ENCODE data around the gene ARHGAP8. TPM values are rescaled to one million over a fixed set of nuclear protein-coding genes. Genes with fewer than 3 reads are reported as not detected.

ARHGAP8 gene
- total and polyA plus RNA-seq, 2 donors (not counting 3 experiments of a cell fraction or from before 2014, with no cell fraction given) = not detected

GRCh38 chr22:44890416-44891292 is 138.3 kb downstream of the ARHGAP8 start:
- Histone ChIP-seq H2AFZ (ENCODE audit: low read depth, low read length) (no peak overlapping the region), H3K4me1 (ENCODE audit: control insufficient read depth, extremely low read depth, insufficient read depth, low read length) (no peaks in the 10 kb centered on the region), H3K9me1 (replicated peaks; ENCODE audit: control insufficient read depth, extremely low read depth, insufficient read depth, low read length) (no peaks in the 10 kb centered on the region), H3K9ac (replicated peaks; ENCODE audit: extremely low read depth, insufficient read depth, low read length) (no peak overlapping the region), H3K4me3 (replicated peaks in 1 of 3; ENCODE audit: insufficient read depth in 1 of 3, low read depth in 1 of 3, low read length in 3 of 3) (no peak overlapping the region), H3K79me2 (ENCODE audit: control insufficient read depth, insufficient read depth, low read length) (no peaks in the 10 kb centered on the region), H3K4me2 (ENCODE audit: insufficient read depth, low read length) (no peak overlapping the region), H3K9me3 (replicated peaks; ENCODE audit: control insufficient read depth, insufficient read depth, low read length) (peaks cover 2% of the 10 kb centered on the region), H4K20me1 (replicated peaks; ENCODE audit: control insufficient read depth, extremely low read depth, insufficient read depth, low read length) (no peaks in the 10 kb centered on the region), H3K27me3 (ENCODE audit: control insufficient read depth in 2 of 2, insufficient read depth in 2 of 2, low read length in 2 of 2) (no peaks in the 10 kb centered on the region), H3K36me3 (ENCODE audit: control insufficient read depth in 2 of 2, extremely low read depth in 1 of 2, insufficient read depth in 2 of 2, low read length in 2 of 2) (no peaks in the 10 kb centered on the region), H3K27ac (ENCODE audit: insufficient read depth, low read depth, low read length) (no peak overlapping the region)
- intact Hi-C loops (cut with micrococcal nuclease) = no loop called here
- TF ChIP-seq JUN (IDR thresholded peaks at IDR 0.05; ENCODE audit: borderline replicate concordance, insufficient read depth, insufficient read length, low read depth) (no peak), MAX (IDR thresholded peaks at IDR 0.05; ENCODE audit: insufficient read depth, insufficient read length) (no peak), EZH2 (IDR thresholded peaks at IDR 0.05; ENCODE audit: borderline replicate concordance, low read depth, low read length, severe bottlenecking) (no peak), POLR2AphosphoS5 (IDR thresholded peaks at IDR 0.05; ENCODE audit: insufficient read depth, low read depth, low read length) (no peak), GATA2 (IDR thresholded peaks at IDR 0.05; ENCODE audit: insufficient read depth, insufficient read length, low read depth, low read length) (no peak), CTCF (IDR thresholded peaks at IDR 0.05; ENCODE audit: extremely low read depth in 1 of 2, insufficient read depth in 1 of 2, low read depth in 1 of 2, low read length in 2 of 2) (no peak), POLR2A (IDR thresholded peaks at IDR 0.05; ENCODE audit: low read depth, low read length) (no peak), MYC (IDR thresholded peaks at IDR 0.05; ENCODE audit: low read depth, low read length) (no peak), FOS (IDR thresholded peaks at IDR 0.05; ENCODE audit: borderline replicate concordance, insufficient read depth, low read length) (no peak)
- ChIA-PET POLR2A (no interaction called here), CTCF (no interaction called here)
- DNase-seq (ENCODE audit: low read depth, low spot score) (no peak), FAIRE-seq (no peak)
- dilution Hi-C loops (cut with MboI; ENCODE audit: extremely low pct_ligation_motif_present, low sequenced_read_pairs) = no loop called here
- BruUV-seq (replicated peaks) = no TSS peak
